NCI-H2227 treated with DMSO at 0.1 percent for 48 hours (cell line): ENCODE measurements around the gene UCMA.
"Not testable (repeated sequence)": the region's sequence is repeated elsewhere in the genome, so short reads cannot be mapped to it uniquely, and the experiment has no call there.

Experiments
- DNase-seq: peaks from one replicate; lab custom pipeline; 2025; lab: John Stamatoyannopoulos, UW

UCMA gene

GRCh38 chr10:13234172-13234571 lies at the start of gene UCMA:
Gene UCMA, minus strand, starts transcription at chr10:13234374. Its CDS starts 116 bp downstream, at chr10:13234258.
- no peak for DNase-seq

- DNase-seq: not testable (repeated sequence)
These were observed 48.2 kb upstream of the UCMA start for GRCh38 chr10:13282348-13282747.

GRCh38 chr10:13276749-13277365 lies 42.7 kb upstream of the UCMA start:
- no peak for DNase-seq

- not testable (repeated sequence) for DNase-seq
These were observed 42.0 kb upstream of the UCMA start for GRCh38 chr10:13276146-13276545.

- DNase-seq: no peak
These were observed 38.0 kb upstream of the UCMA start for GRCh38 chr10:13272164-13272571.

- no peak for DNase-seq
These were observed 37.5 kb upstream of the UCMA start for GRCh38 chr10:13271552-13272163.

- no peak for DNase-seq
These were observed 36.8 kb upstream of the UCMA start for GRCh38 chr10:13270877-13271551.

GRCh38 chr10:13268841-13269240 lies 34.7 kb upstream of the UCMA start:
- DNase-seq: no peak

- DNase-seq: no peak
These were observed 34.1 kb upstream of the UCMA start for GRCh38 chr10:13268310-13268709.

GRCh38 chr10:13263591-13263990 lies 29.4 kb upstream of the UCMA start:
- no peak for DNase-seq

- DNase-seq: no peak
These were observed 28.3 kb upstream of the UCMA start for GRCh38 chr10:13262433-13262832.

GRCh38 chr10:13257621-13258140 lies 23.5 kb upstream of the UCMA start:
- no peak for DNase-seq

- no peak for DNase-seq
These were observed 22.5 kb upstream of the UCMA start for GRCh38 chr10:13256627-13257026.

- DNase-seq: no peak
These were observed 19.6 kb upstream of the UCMA start for GRCh38 chr10:13253726-13254125.

GRCh38 chr10:13247784-13248183 lies 13.6 kb upstream of the UCMA start:
- DNase-seq: no peak

GRCh38 chr10:13247246-13247645 lies 13.1 kb upstream of the UCMA start:
- DNase-seq: no peak

GRCh38 chr10:13242260-13242659 lies 8.1 kb upstream of the UCMA start:
- DNase-seq: not testable (repeated sequence)

GRCh38 chr10:13241613-13242012 lies 7.4 kb upstream of the UCMA start:
- DNase-seq: no peak

- DNase-seq: no peak
These were observed 5.7 kb upstream of the UCMA start for GRCh38 chr10:13239923-13240322.

GRCh38 chr10:13238271-13239077 lies 4.3 kb upstream of the UCMA start:
- DNase-seq: no peak

- DNase-seq: no peak
These were observed 2.5 kb upstream of the UCMA start for GRCh38 chr10:13236638-13237037.

- DNase-seq: not testable (repeated sequence)
These were observed 562 bp upstream of the UCMA start for GRCh38 chr10:13234736-13235135.
